Osteocyte (in vitro differentiated cells): ENCODE results near the gene HECW1. TPM values are rescaled to one million over a fixed set of nuclear protein-coding genes. Genes with fewer than 3 reads are reported as not detected.

Source experiments
- DNase-seq: peaks from one replicate; pipeline ENCODE4 v3.0.0; 2021; ENCODE audit warnings: mixed read lengths; ENCODE audit not compliant: unreplicated experiment; ENCODE audit errors: extremely low spot score
- H3K27ac Mint-ChIP-seq: one replicate; pipeline ENCODE4 v1.8.0; 2021; ENCODE audit warnings: mild to moderate bottlenecking, mixed read lengths; ENCODE audit not compliant: unreplicated experiment
- H3K27me3 Mint-ChIP-seq: one replicate; pipeline ENCODE4 v1.8.0; 2021; ENCODE audit warnings: mixed read lengths; ENCODE audit not compliant: unreplicated experiment
- H3K36me3 Mint-ChIP-seq: one replicate; pipeline ENCODE4 v1.8.0; 2021; ENCODE audit warnings: mixed read lengths; ENCODE audit not compliant: unreplicated experiment
- H3K4me1 Mint-ChIP-seq: one replicate; pipeline ENCODE4 v1.8.0; 2021; ENCODE audit warnings: mixed read lengths; ENCODE audit not compliant: unreplicated experiment
- H3K4me3 Mint-ChIP-seq: one replicate; pipeline ENCODE4 v1.8.0; 2021; ENCODE audit warnings: mild to moderate bottlenecking, moderate library complexity, mixed read lengths; ENCODE audit not compliant: unreplicated experiment
- H3K9me3 Mint-ChIP-seq: one replicate; pipeline ENCODE4 v1.8.0; 2021; ENCODE audit warnings: mixed read lengths; ENCODE audit not compliant: unreplicated experiment
- CTCF ChIP-seq: fragments of 200-600 bp; sonication (generic); IDR thresholded peaks from 2 replicates; pipeline ENCODE4 v1.5.0; 2021; ENCODE audit warnings: antibody characterized with exemption, mild to moderate bottlenecking, moderate library complexity
- total RNA-seq: library from RNA; stranded (reverse); gene quantifications from 2 replicates; pipeline ENCODE4 v1.2.1, GENCODE V29; 2021

Gene HECW1
- total RNA-seq, 1 donor from 2014 or later = 0.16 TPM

- TF ChIP-seq CTCF = no peak
- no peak overlapping the region for H3K4me3 Mint-ChIP-seq
- peaks cover 2% of the 10 kb centered on the region for H3K4me1 Mint-ChIP-seq
- H3K36me3 Mint-ChIP-seq = no peaks in the 10 kb centered on the region
- H3K9me3 Mint-ChIP-seq = peaks cover 11% of the 10 kb centered on the region
- H3K27ac Mint-ChIP-seq = no peak overlapping the region
- no peak for DNase-seq
- H3K27me3 Mint-ChIP-seq = peaks cover 40% of the 10 kb centered on the region
These were observed 179.9 kb downstream of the HECW1 start for GRCh38 chr7:43292384-43292783.

GRCh38 chr7:43294080-43294630, 181.7 kb downstream of the HECW1 start:
- Mint-ChIP-seq H3K36me3 (no peaks in the 10 kb centered on the region), H3K27me3 (peaks cover 50% of the 10 kb centered on the region), H3K4me1 (peaks cover 2% of the 10 kb centered on the region), H3K27ac (no peak overlapping the region), H3K4me3 (no peak overlapping the region), H3K9me3 (peaks cover 11% of the 10 kb centered on the region)
- no peak for TF ChIP-seq CTCF
- DNase-seq = no peak

GRCh38 chr7:43295429-43295828, 183.0 kb downstream of the HECW1 start:
- no peak for TF ChIP-seq CTCF
- Mint-ChIP-seq H3K4me3 (no peak overlapping the region), H3K27ac (no peak overlapping the region), H3K9me3 (peaks cover 6% of the 10 kb centered on the region), H3K27me3 (peaks cover 59% of the 10 kb centered on the region), H3K36me3 (no peaks in the 10 kb centered on the region), H3K4me1 (peaks cover 2% of the 10 kb centered on the region)
- no peak for DNase-seq

GRCh38 chr7:43296306-43296705, 183.9 kb downstream of the HECW1 start:
- Mint-ChIP-seq H3K36me3 (no peaks in the 10 kb centered on the region), H3K4me3 (no peak overlapping the region), H3K9me3 (peaks cover 4% of the 10 kb centered on the region), H3K27me3 (peaks cover 60% of the 10 kb centered on the region), H3K27ac (no peak overlapping the region), H3K4me1 (peaks cover 2% of the 10 kb centered on the region)
- no peak for TF ChIP-seq CTCF
- no peak for DNase-seq

GRCh38 chr7:43298617-43299016, 186.2 kb downstream of the HECW1 start:
- Mint-ChIP-seq H3K27ac (no peak overlapping the region), H3K36me3 (no peaks in the 10 kb centered on the region), H3K4me1 (peaks cover 9% of the 10 kb centered on the region), H3K9me3 (no peaks in the 10 kb centered on the region), H3K27me3 (peaks cover 61% of the 10 kb centered on the region), H3K4me3 (no peak overlapping the region)
- TF ChIP-seq CTCF = no peak
- no peak for DNase-seq
